ENCODE results near the gene CLDN18.

CLDN18 gene

GRCh38 chr3:138032567-138032966 lies 22.6 kb downstream of the CLDN18 start:
- no peak for DNase-seq (ENCODE audit: low spot score in 2 of 2)
- Mint-ChIP-seq H3K27ac (ENCODE audit: low read depth) (no peak overlapping the region), H3K36me3 (ENCODE audit: insufficient read depth) (no peaks in the 10 kb centered on the region), H3K4me1 (no peaks in the 10 kb centered on the region), H3K4me3 (no peak overlapping the region), H3K27me3 (peaks cover 44% of the 10 kb centered on the region), H3K9me3 (no peaks in the 10 kb centered on the region)
- ATAC-seq (replicated peaks; ENCODE audit: extremely low read depth, poor library complexity, severe bottlenecking): no peak

DNA sequence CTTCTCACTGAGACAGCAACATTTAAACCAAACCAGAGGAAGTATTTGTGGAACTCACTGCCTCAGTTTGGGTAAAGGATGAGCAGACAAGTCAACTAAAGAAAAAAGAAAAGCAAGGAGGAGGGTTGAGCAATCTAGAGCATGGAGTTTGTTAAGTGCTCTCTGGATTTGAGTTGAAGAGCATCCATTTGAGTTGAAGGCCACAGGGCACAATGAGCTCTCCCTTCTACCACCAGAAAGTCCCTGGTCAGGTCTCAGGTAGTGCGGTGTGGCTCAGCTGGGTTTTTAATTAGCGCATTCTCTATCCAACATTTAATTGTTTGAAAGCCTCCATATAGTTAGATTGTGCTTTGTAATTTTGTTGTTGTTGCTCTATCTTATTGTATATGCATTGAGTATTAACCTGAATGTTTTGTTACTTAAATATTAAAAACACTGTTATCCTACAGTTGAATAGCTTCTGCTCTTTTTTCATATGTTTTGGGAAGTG lies 23.3 kb downstream of the CLDN18 start:
- H3K27me3 Mint-ChIP-seq: peaks cover 51% of the 10 kb centered on the region
- DNase-seq (ENCODE audit: low spot score in 2 of 2) (no peak), ATAC-seq (replicated peaks; ENCODE audit: extremely low read depth, poor library complexity, severe bottlenecking) (no peak)
- no peaks in the 10 kb centered on the region for H3K36me3 Mint-ChIP-seq (ENCODE audit: insufficient read depth)
- no peaks in the 10 kb centered on the region for H3K4me1 Mint-ChIP-seq
- H3K27ac Mint-ChIP-seq (ENCODE audit: low read depth): no peak overlapping the region
- no peak overlapping the region for H3K4me3 Mint-ChIP-seq
- H3K9me3 Mint-ChIP-seq: no peaks in the 10 kb centered on the region

DNA sequence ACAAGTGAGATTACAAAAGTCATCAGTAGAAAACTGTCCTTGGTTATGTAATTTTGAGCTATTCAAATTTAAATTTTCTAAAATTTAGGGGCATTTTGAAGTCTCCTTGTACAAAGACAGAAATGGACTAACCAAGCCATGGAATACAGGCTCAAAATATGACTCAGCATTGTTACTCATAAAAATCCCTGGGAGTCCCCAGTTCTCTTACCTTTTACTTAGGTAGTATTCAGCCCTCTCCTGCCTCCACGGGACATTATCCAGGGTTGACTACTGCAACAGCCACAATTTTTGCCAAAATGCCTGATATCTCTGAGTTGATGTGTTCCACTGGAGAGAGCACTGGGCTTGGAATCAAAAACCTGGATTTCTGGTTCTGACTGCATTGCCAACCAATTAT lies 25.0 kb downstream of the CLDN18 start:
- no peak for DNase-seq (ENCODE audit: low spot score in 2 of 2)
- H3K9me3 Mint-ChIP-seq: no peaks in the 10 kb centered on the region

GRCh38 chr3:138036572-138036971 lies 26.6 kb downstream of the CLDN18 start:
- H3K9me3 Mint-ChIP-seq: no peaks in the 10 kb centered on the region
- H3K4me3 Mint-ChIP-seq: no peak overlapping the region
- no peak for DNase-seq (ENCODE audit: low spot score in 2 of 2)

More for the DNA sequence above, 25.0 kb downstream of the CLDN18 start:
- no peak overlapping the region for H3K4me3 Mint-ChIP-seq
- ATAC-seq (replicated peaks; ENCODE audit: extremely low read depth, poor library complexity, severe bottlenecking): no peak
- H3K27me3 Mint-ChIP-seq: peaks cover 63% of the 10 kb centered on the region
- H3K4me1 Mint-ChIP-seq: no peaks in the 10 kb centered on the region
- H3K27ac Mint-ChIP-seq (ENCODE audit: low read depth): no peak overlapping the region
- no peaks in the 10 kb centered on the region for H3K36me3 Mint-ChIP-seq (ENCODE audit: insufficient read depth)

GRCh38 chr3:138038725-138039462 lies 28.9 kb downstream of the CLDN18 start:
- H3K27me3 Mint-ChIP-seq: peaks cover 69% of the 10 kb centered on the region
- H3K4me1 Mint-ChIP-seq: no peaks in the 10 kb centered on the region
- no peaks in the 10 kb centered on the region for H3K9me3 Mint-ChIP-seq
- H3K27ac Mint-ChIP-seq (ENCODE audit: low read depth): no peak overlapping the region
- no peaks in the 10 kb centered on the region for H3K36me3 Mint-ChIP-seq (ENCODE audit: insufficient read depth)
- no peak for ATAC-seq (replicated peaks; ENCODE audit: extremely low read depth, poor library complexity, severe bottlenecking)
- no peak overlapping the region for H3K4me3 Mint-ChIP-seq
- DNase-seq (ENCODE audit: low spot score in 2 of 2): no peak

More at GRCh38 chr3:138036572-138036971, 26.6 kb downstream of the CLDN18 start:
- no peaks in the 10 kb centered on the region for H3K36me3 Mint-ChIP-seq (ENCODE audit: insufficient read depth)
- ATAC-seq (replicated peaks; ENCODE audit: extremely low read depth, poor library complexity, severe bottlenecking): no peak
- H3K4me1 Mint-ChIP-seq: no peaks in the 10 kb centered on the region
- H3K27ac Mint-ChIP-seq (ENCODE audit: low read depth): no peak overlapping the region
- H3K27me3 Mint-ChIP-seq: peaks cover 72% of the 10 kb centered on the region

DNA sequence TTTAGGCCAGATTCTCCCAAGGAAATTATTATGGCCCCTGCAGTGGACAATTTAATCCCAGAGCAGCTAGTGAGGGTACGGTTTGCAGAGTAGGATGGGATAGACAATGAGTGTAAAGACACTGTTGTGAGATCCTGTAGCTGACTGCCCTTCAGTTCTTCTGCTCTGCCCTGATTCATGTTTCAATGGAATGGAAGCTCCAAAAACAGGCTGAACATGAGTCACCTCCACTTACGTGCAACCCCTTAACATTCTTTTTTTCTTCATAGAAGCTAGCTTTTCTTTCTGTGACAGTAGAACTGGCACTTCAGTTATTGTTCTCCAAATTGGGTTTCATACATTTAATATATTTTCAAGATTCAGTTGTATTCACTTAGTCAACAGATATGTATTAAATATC lies 32.1 kb downstream of the CLDN18 start:
- Mint-ChIP-seq H3K9me3 (no peaks in the 10 kb centered on the region), H3K27ac (ENCODE audit: low read depth) (no peak overlapping the region), H3K27me3 (peaks cover 67% of the 10 kb centered on the region), H3K4me3 (no peak overlapping the region), H3K36me3 (ENCODE audit: insufficient read depth) (no peaks in the 10 kb centered on the region), H3K4me1 (no peaks in the 10 kb centered on the region)
- no peak for ATAC-seq (replicated peaks; ENCODE audit: extremely low read depth, poor library complexity, severe bottlenecking)
- DNase-seq (ENCODE audit: low spot score in 2 of 2): no peak

GRCh38 chr3:138043266-138044029 lies 33.5 kb downstream of the CLDN18 start:
- peaks cover 55% of the 10 kb centered on the region for H3K27me3 Mint-ChIP-seq
- H3K4me1 Mint-ChIP-seq: no peaks in the 10 kb centered on the region
- H3K36me3 Mint-ChIP-seq (ENCODE audit: insufficient read depth): no peaks in the 10 kb centered on the region
- no peak overlapping the region for H3K4me3 Mint-ChIP-seq
- ATAC-seq (replicated peaks; ENCODE audit: extremely low read depth, poor library complexity, severe bottlenecking) (no peak), DNase-seq (ENCODE audit: low spot score in 2 of 2) (no peak)
- H3K27ac Mint-ChIP-seq (ENCODE audit: low read depth): no peak overlapping the region
- no peaks in the 10 kb centered on the region for H3K9me3 Mint-ChIP-seq

- H3K27ac Mint-ChIP-seq (ENCODE audit: low read depth): no peak overlapping the region
- H3K27me3 Mint-ChIP-seq: peaks cover 34% of the 10 kb centered on the region
- no peaks in the 10 kb centered on the region for H3K4me1 Mint-ChIP-seq
- no peak for ATAC-seq (replicated peaks; ENCODE audit: extremely low read depth, poor library complexity, severe bottlenecking)
- no peak overlapping the region for H3K4me3 Mint-ChIP-seq
- DNase-seq (ENCODE audit: low spot score in 2 of 2): no peak
- H3K36me3 Mint-ChIP-seq (ENCODE audit: insufficient read depth): peaks cover 2% of the 10 kb centered on the region
- H3K9me3 Mint-ChIP-seq: peaks cover 5% of the 10 kb centered on the region
Observed at GRCh38 chr3:138046085-138046484, 36.1 kb downstream of the CLDN18 start.

DNA sequence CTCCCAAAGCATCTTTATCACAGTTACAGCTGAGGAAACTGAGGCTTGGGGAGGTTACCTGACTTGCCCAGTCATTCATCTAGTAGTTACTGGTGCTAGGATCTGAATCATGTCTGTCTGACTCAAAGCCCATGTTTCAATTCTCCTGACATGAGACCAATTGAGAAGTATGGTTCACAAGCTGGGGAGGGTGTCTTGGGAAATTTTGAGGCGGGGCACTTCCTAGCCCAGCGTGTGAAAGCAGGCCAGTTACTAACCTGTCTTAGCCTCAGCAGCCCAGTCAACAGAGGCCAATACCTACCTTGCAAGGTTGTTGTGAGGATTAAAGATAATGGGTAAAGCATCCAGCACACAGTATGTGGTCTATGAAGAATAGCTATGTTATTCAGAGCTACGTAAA lies 37.0 kb downstream of the CLDN18 start:
- H3K27me3 Mint-ChIP-seq: peaks cover 27% of the 10 kb centered on the region
- H3K9me3 Mint-ChIP-seq: peaks cover 5% of the 10 kb centered on the region
- H3K4me1 Mint-ChIP-seq: no peaks in the 10 kb centered on the region
- H3K4me3 Mint-ChIP-seq: no peak overlapping the region
- H3K27ac Mint-ChIP-seq (ENCODE audit: low read depth): no peak overlapping the region
- DNase-seq (ENCODE audit: low spot score in 2 of 2) (no peak), ATAC-seq (replicated peaks; ENCODE audit: extremely low read depth, poor library complexity, severe bottlenecking) (no peak)
- peaks cover 4% of the 10 kb centered on the region for H3K36me3 Mint-ChIP-seq (ENCODE audit: insufficient read depth)

DNA sequence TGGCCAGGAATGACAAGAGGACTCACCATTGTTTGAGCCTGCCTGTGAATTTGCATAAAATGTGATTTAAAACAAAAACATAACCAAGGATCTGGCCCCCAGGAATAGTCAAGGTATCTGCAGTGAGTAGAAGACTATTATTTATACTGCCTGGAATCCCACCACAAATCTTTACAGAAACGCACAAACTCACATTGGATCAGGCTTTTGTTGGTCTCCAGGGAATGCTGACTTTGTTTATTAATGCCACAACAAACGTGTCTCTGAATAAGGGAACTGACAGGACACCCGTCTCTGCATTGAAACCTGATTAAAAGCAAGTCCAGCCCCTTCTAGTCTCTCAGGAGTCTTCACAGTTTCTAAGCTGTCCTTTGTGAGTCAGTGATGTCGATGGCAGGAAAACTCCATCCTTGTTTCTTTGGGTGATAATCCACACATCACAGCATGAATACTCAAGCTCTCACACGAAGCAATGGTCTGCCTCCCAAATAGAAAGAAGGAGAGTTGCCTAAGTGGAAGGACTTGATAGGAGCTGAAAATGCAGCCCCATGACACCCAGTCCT lies 37.7 kb downstream of the CLDN18 start:
- Mint-ChIP-seq H3K4me3 (no peak overlapping the region), H3K4me1 (no peaks in the 10 kb centered on the region), H3K9me3 (peaks cover 5% of the 10 kb centered on the region), H3K36me3 (ENCODE audit: insufficient read depth) (peaks cover 4% of the 10 kb centered on the region), H3K27ac (ENCODE audit: low read depth) (no peak overlapping the region), H3K27me3 (peaks cover 25% of the 10 kb centered on the region)
- ATAC-seq (replicated peaks; ENCODE audit: extremely low read depth, poor library complexity, severe bottlenecking) (no peak), DNase-seq (ENCODE audit: low spot score in 2 of 2) (no peak)

- peaks cover 5% of the 10 kb centered on the region for H3K9me3 Mint-ChIP-seq
- H3K27ac Mint-ChIP-seq (ENCODE audit: low read depth): no peak overlapping the region
- H3K4me3 Mint-ChIP-seq: no peak overlapping the region
- no peaks in the 10 kb centered on the region for H3K4me1 Mint-ChIP-seq
- DNase-seq (ENCODE audit: low spot score in 2 of 2) (no peak), ATAC-seq (replicated peaks; ENCODE audit: extremely low read depth, poor library complexity, severe bottlenecking) (no peak)
- H3K27me3 Mint-ChIP-seq: peaks cover 35% of the 10 kb centered on the region
- peaks cover 4% of the 10 kb centered on the region for H3K36me3 Mint-ChIP-seq (ENCODE audit: insufficient read depth)
Observed at GRCh38 chr3:138049157-138049919, 39.4 kb downstream of the CLDN18 start.

Data from central memory CD8-positive, alpha-beta T cell (primary cell).